NT2/D1 (cell line): ENCODE measurements around the gene GAS7.

Experiments
- SUZ12 ChIP-seq: IDR thresholded peaks from 2 replicates; pipeline ENCODE4 v1.6.1; 2011; ENCODE audit not compliant: insufficient read length, insufficient read depth; ENCODE audit errors: extremely low read depth
- YY1 ChIP-seq: IDR thresholded peaks from 2 replicates; pipeline ENCODE4 v1.6.1; 2011; ENCODE audit not compliant: insufficient read length, insufficient read depth
- ZNF274 ChIP-seq: IDR thresholded peaks from 2 replicates; pipeline ENCODE4 v1.6.1; 2011; ENCODE audit warnings: mild to moderate bottlenecking, low read depth, low read length

- TF ChIP-seq YY1 = no peak
- no peak for TF ChIP-seq ZNF274
- TF ChIP-seq SUZ12 = no peak
Observed at GRCh38 chr17:10019941-10020451, 178.4 kb downstream of the GAS7 start.
